Measurements from ENCODE around the gene ANKS1A.

- TF ChIP-seq CTCF (conservative IDR thresholded peaks at IDR 0.05) = no peak
- no peak for TF ChIP-seq ZFX (IDR thresholded peaks at IDR 0.05)
These were observed 205.1 kb downstream of the ANKS1A start for GRCh38 chr6:35094183-35094582.

Data from C4-2B (cell line).